Measurements from ENCODE around the gene CHRNG.

Gene CHRNG

DNA sequence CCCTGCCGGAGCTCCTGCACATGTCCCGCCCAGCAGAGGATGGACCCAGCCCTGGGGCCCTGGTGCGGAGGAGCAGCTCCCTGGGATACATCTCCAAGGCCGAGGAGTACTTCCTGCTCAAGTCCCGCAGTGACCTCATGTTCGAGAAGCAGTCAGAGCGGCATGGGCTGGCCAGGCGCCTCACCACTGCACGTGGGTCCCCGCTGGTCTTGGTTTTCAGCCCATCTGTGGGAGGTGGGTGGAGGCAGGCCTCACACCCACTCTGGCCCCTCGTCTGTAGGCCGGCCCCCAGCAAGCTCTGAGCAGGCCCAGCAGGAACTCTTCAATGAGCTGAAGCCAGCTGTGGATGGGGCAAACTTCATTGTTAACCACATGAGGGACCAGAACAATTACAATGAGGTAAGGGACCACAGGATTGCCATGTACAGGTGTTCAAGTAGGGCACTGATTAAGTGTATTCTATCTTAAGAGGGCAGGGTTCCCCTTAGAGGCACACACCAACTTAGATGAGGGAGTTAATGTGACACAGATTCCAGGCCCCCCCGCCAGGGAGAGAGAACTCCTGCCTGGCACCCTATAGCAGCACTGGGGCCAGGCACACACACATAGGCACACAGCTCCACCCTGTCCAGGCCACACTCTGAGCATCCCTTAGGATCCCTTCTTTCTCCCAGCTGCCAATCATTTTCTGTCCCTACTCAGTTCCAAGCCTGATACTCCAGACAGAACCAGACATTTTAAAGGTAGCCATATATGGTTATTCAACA, 5.4 kb upstream of the CHRNG start:
- H3K4me3 ChIP-seq (ENCODE audit: low read depth, low read length) = no peak overlapping the region
- H3K4me1 ChIP-seq (ENCODE audit: control insufficient read depth, insufficient read depth, low read length) = no peaks in the 10 kb centered on the region
- H3K9me3 ChIP-seq (ENCODE audit: control insufficient read depth, insufficient read depth, low read depth, low read length) = no peaks in the 10 kb centered on the region
- TF ChIP-seq ZNF221 (tag by site-specific recombination; IDR thresholded peaks at IDR 0.05; ENCODE audit: borderline replicate concordance) (no peak), ZIC2 (tag by site-specific recombination; IDR thresholded peaks at IDR 0.05) (peak; percentile 36), EGR2 (tag by site-specific recombination; IDR thresholded peaks at IDR 0.05; ENCODE audit: low read depth) (peak; percentile 28; the same call in 1 of the 2 replicates), ZFHX2 (tag by site-specific recombination; conservative IDR thresholded peaks at IDR 0.05) (peak; percentile 72)
- ChIA-PET POLR2A (interaction anchor here (1.3 kb wide), 1 partner anchor 16 kb away, joined by 3 read pairs; the partner anchor contains the start of genes EIF4E2 and TIGD1), CTCF (interaction anchor here (1.3 kb wide), 1 partner anchor 10 kb away, joined by 3 read pairs; no protein-coding TSS in a partner anchor)
- H3K36me3 ChIP-seq (ENCODE audit: control insufficient read depth in 2 of 2, insufficient read depth in 1 of 2, low read length in 2 of 2) = no peaks in the 10 kb centered on the region
- H3K27ac ChIP-seq (ENCODE audit: extremely low read depth, low read depth, low read length) = no peak overlapping the region

DNA sequence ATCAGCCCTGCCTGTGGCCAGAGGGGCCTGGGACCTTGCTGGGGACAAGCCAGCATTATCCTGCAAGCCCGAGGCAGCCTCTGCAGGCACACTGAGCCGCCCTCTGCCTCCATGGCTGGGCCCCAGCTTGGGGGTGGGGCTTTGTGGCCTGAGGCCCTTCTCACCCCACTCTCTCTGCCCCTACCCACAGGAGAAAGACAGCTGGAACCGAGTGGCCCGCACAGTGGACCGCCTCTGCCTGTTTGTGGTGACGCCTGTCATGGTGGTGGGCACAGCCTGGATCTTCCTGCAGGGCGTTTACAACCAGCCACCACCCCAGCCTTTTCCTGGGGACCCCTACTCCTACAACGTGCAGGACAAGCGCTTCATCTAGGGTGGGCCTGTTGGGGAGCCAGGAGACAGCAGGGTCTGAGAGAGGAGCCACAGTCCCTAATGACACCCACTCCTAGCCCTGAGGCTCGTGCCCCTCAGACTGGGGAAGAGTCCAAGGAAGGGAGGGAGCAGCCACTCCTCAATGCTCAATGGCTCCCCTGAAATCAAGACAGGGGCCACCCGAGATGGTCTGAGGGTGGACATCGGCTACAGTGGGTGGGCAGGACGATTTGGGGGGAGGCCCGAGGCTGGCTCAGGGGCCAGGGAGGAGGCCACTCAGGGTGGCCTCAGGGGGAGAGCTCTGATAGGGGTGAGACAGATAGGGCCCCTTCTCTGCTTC, 4.4 kb upstream of the CHRNG start:
- ChIA-PET CTCF (no interaction called here), POLR2A (no interaction called here)
- TF ChIP-seq ZNF707 (tag by site-specific recombination; IDR thresholded peaks at IDR 0.05) (no peak), EGR2 (tag by site-specific recombination; IDR thresholded peaks at IDR 0.05; ENCODE audit: low read depth) (0 out of 2 replicates have a peak, but pooled peaks have one; percentile 5)
- Histone ChIP-seq H3K4me3 (ENCODE audit: low read depth, low read length) (no peak overlapping the region), H3K27ac (ENCODE audit: extremely low read depth, low read depth, low read length) (no peak overlapping the region), H3K36me3 (ENCODE audit: control insufficient read depth in 2 of 2, insufficient read depth in 1 of 2, low read length in 2 of 2) (no peaks in the 10 kb centered on the region), H3K4me1 (ENCODE audit: control insufficient read depth, insufficient read depth, low read length) (no peaks in the 10 kb centered on the region), H3K9me3 (ENCODE audit: control insufficient read depth, insufficient read depth, low read depth, low read length) (no peaks in the 10 kb centered on the region)

DNA sequence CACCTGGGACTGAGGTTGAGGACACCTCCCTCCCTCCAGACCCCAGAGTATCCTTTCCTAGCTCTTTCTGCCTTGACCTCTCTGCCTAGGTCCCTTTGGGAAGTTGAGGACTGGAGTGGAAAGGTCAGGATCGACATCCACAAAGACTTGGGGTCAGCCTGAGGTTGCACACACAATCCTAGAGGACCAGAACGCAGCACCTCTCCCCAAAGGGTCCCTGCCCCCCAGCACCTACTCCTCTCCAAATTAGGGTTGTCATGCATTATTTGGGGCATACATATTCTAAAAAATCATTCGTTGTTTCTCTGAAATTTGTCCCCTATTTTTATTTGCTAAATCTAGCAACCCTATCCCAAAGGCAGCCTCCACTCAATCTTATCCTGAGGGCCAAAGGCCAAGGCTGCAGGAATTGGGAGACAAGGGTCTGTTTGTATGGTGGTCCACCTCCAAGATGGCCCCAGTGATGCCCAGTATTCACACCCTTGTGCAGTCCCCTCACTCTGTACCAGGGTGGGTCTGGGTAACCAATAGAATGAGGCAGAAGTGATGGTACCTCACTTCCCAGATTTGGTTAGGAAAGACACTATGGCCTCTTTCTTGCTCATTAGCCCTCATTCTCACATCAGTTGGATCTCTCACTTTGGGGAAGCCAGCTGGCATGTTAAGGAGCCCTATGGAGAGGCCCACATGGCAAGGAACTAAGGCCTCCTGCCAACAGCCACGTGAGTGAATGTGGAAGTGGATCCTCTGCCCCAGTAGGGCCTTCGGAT, 3.5 kb upstream of the CHRNG start:
- ChIA-PET CTCF (no interaction called here), POLR2A (no interaction called here)
- TF ChIP-seq HOXC10 (CRISPR knock-in tag; IDR thresholded peaks at IDR 0.05) (no peak), ZNF768 (tag by site-specific recombination; IDR thresholded peaks at IDR 0.05) (no peak), ZBTB1 (tag by site-specific recombination; IDR thresholded peaks at IDR 0.05) (no peak), ZNF366 (tag by site-specific recombination; conservative IDR thresholded peaks at IDR 0.05) (no peak), ZNF416 (tag by site-specific recombination; IDR thresholded peaks at IDR 0.05) (no peak), ZNF324 (tag by site-specific recombination; IDR thresholded peaks at IDR 0.05) (no peak)
- TF ChIP-seq, protein P1, sequence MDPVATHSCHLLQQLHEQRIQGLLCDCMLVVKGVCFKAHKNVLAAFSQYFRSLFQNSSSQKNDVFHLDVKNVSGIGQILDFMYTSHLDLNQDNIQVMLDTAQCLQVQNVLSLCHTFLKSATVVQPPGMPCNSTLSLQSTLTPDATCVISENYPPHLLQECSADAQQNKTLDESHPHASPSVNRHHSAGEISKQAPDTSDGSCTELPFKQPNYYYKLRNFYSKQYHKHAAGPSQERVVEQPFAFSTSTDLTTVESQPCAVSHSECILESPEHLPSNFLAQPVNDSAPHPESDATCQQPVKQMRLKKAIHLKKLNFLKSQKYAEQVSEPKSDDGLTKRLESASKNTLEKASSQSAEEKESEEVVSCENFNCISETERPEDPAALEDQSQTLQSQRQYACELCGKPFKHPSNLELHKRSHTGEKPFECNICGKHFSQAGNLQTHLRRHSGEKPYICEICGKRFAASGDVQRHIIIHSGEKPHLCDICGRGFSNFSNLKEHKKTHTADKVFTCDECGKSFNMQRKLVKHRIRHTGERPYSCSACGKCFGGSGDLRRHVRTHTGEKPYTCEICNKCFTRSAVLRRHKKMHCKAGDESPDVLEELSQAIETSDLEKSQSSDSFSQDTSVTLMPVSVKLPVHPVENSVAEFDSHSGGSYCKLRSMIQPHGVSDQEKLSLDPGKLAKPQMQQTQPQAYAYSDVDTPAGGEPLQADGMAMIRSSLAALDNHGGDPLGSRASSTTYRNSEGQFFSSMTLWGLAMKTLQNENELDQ (tag by site-specific recombination; IDR thresholded peaks at IDR 0.05; ENCODE audit: low read depth) = no peak
- Histone ChIP-seq H3K36me3 (ENCODE audit: control insufficient read depth in 2 of 2, insufficient read depth in 1 of 2, low read length in 2 of 2) (no peaks in the 10 kb centered on the region), H3K4me1 (ENCODE audit: control insufficient read depth, insufficient read depth, low read length) (no peaks in the 10 kb centered on the region), H3K9me3 (ENCODE audit: control insufficient read depth, insufficient read depth, low read depth, low read length) (no peaks in the 10 kb centered on the region), H3K27ac (ENCODE audit: extremely low read depth, low read depth, low read length) (no peak overlapping the region), H3K4me3 (ENCODE audit: low read depth, low read length) (no peak overlapping the region)

DNA sequence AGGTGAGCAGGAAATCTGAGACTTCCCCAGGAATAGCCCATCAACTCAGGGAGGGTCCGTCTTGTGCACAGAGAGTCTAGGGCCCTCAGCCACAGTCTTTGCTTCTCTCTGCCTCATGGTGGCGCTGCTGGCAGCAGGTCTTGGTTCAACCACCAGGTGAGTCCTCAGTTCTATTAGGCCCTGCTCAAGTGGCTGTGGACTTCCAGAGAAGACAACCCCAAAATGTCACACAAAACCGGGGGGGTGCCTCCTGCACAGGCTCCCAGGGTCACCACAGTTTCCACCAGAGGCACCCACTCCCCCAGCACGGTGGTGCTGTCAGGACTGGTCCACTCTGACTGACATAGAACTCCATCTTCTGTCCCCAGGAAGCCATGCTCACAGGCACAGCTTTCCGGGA, 2.4 kb upstream of the CHRNG start:
- ChIA-PET POLR2A (interaction anchor here (1.0 kb wide), 1 partner anchor 13 kb away, joined by 3 read pairs; the partner anchor contains the start of genes EIF4E2 and TIGD1), CTCF (interaction anchor here (0.6 to 1.6 kb wide), 2 partner anchors 107 to 622 kb away, joined by 3 to 4 read pairs; no protein-coding TSS in a partner anchor)
- TF ChIP-seq ZNF335 (tag by site-specific recombination; conservative IDR thresholded peaks at IDR 0.05) (no peak), EGR2 (tag by site-specific recombination; IDR thresholded peaks at IDR 0.05; ENCODE audit: low read depth) (no peak), KLF10 (tag by site-specific recombination; IDR thresholded peaks at IDR 0.05) (no peak), ZNF514 (tag by site-specific recombination; IDR thresholded peaks at IDR 0.05) (no peak), KLF9 (tag by site-specific recombination; IDR thresholded peaks at IDR 0.05; ENCODE audit: low read depth) (no peak), ZNF529 (tag by site-specific recombination; IDR thresholded peaks at IDR 0.05; ENCODE audit: insufficient replicate concordance) (no peak), ZNF211 (tag by site-specific recombination; IDR thresholded peaks at IDR 0.05; ENCODE audit: low read depth) (no peak)
- TF ChIP-seq, protein P2, sequence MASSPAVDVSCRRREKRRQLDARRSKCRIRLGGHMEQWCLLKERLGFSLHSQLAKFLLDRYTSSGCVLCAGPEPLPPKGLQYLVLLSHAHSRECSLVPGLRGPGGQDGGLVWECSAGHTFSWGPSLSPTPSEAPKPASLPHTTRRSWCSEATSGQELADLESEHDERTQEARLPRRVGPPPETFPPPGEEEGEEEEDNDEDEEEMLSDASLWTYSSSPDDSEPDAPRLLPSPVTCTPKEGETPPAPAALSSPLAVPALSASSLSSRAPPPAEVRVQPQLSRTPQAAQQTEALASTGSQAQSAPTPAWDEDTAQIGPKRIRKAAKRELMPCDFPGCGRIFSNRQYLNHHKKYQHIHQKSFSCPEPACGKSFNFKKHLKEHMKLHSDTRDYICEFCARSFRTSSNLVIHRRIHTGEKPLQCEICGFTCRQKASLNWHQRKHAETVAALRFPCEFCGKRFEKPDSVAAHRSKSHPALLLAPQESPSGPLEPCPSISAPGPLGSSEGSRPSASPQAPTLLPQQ (tag by site-specific recombination; IDR thresholded peaks at IDR 0.05) = no peak
- TF ChIP-seq, protein P3, sequence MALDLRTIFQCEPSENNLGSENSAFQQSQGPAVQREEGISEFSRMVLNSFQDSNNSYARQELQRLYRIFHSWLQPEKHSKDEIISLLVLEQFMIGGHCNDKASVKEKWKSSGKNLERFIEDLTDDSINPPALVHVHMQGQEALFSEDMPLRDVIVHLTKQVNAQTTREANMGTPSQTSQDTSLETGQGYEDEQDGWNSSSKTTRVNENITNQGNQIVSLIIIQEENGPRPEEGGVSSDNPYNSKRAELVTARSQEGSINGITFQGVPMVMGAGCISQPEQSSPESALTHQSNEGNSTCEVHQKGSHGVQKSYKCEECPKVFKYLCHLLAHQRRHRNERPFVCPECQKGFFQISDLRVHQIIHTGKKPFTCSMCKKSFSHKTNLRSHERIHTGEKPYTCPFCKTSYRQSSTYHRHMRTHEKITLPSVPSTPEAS (tag by site-specific recombination; IDR thresholded peaks at IDR 0.05) = no peak

More for the DNA sequence above, 2.4 kb upstream of the CHRNG start:
- Histone ChIP-seq H3K27ac (ENCODE audit: extremely low read depth, low read depth, low read length) (no peak overlapping the region), H3K36me3 (ENCODE audit: control insufficient read depth in 2 of 2, insufficient read depth in 1 of 2, low read length in 2 of 2) (no peaks in the 10 kb centered on the region), H3K9me3 (ENCODE audit: control insufficient read depth, insufficient read depth, low read depth, low read length) (no peaks in the 10 kb centered on the region), H3K4me3 (ENCODE audit: low read depth, low read length) (no peak overlapping the region), H3K4me1 (ENCODE audit: control insufficient read depth, insufficient read depth, low read length) (no peaks in the 10 kb centered on the region)
